ENCODE results near the gene PEX13. TPM values are rescaled to one million over a fixed set of nuclear protein-coding genes. Genes with fewer than 3 reads are reported as not detected.
"Not testable (repeated sequence)": the region's sequence is repeated elsewhere in the genome, so short reads cannot be mapped to it uniquely, and the experiment has no call there.

PEX13 gene
- total and polyA plus RNA-seq, 10 donors = 4.5 to 28.4 (median 17.2) TPM

DNA sequence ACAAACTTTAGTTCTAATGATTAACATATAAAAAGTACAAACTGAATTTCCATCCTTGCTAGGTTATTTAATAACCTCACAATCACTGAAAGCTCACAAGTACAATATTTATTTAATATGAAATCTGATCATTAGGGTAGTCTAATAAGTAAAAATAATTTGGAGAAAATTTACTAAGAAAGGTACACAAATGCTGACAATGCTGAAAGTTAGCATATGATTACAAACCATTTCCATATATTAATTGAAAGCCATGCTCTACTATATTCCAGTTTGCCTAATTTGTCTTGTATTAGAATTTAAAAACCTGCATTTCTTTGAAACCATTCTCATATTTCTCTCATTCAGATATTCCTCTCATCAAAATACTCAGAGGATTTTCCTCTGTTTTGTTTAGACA, 8.2 kb upstream of the PEX13 start:
- Histone ChIP-seq H3K4me1 (peaks cover 0 to 6% (median 0%) of the 10 kb centered on the region in 6 donors), H3K9me3 (no peaks in the 10 kb centered on the region), H3K4me3 (no peak overlapping the region), H3K36me3 (peaks cover 0 to 15% (median 0%) of the 10 kb centered on the region in 6 donors), H3K27ac (no peak overlapping the region), H3K27me3 (replicated peaks in 1 of 7) (no peaks in the 10 kb centered on the region)
- intact Hi-C loops (cut with DNase I; ENCODE audit: low total_unique reads) = no loop called here
- TF ChIP-seq POLR2AphosphoS5 (IDR thresholded peaks at IDR 0.05) (no peak), POLR2A (IDR thresholded peaks at IDR 0.05) (no peak)
- TF ChIP-seq, protein P1, sequence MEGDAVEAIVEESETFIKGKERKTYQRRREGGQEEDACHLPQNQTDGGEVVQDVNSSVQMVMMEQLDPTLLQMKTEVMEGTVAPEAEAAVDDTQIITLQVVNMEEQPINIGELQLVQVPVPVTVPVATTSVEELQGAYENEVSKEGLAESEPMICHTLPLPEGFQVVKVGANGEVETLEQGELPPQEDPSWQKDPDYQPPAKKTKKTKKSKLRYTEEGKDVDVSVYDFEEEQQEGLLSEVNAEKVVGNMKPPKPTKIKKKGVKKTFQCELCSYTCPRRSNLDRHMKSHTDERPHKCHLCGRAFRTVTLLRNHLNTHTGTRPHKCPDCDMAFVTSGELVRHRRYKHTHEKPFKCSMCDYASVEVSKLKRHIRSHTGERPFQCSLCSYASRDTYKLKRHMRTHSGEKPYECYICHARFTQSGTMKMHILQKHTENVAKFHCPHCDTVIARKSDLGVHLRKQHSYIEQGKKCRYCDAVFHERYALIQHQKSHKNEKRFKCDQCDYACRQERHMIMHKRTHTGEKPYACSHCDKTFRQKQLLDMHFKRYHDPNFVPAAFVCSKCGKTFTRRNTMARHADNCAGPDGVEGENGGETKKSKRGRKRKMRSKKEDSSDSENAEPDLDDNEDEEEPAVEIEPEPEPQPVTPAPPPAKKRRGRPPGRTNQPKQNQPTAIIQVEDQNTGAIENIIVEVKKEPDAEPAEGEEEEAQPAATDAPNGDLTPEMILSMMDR (IDR thresholded peaks at IDR 0.05 in 8 of 11, conservative IDR thresholded peaks at IDR 0.05 in 3 of 11) = no peak
- no peak for DNase-seq

DNA sequence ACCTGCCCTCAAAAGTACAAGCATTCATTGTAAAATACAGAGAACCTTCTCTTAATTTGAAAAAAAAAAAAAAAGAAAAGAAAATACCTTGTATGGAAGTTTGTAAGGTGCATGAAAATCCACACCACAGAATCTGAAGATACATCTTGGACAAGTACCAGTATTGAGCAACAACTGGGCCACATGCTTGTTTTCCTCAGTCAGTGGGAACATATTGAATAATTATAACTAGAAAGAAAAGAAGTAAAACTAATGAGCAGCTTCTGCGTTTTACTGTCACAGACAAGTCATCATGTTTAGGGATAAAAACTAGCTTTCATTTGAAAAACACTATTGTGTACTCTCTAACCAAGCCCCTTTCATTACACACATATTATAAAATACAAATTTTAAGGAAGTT, 5.8 kb upstream of the PEX13 start:
- peaks cover 0 to 15% (median 0%) of the 10 kb centered on the region in 6 donors for H3K36me3 ChIP-seq
- H3K27ac ChIP-seq = peak overlapping the region in 2 of 8 donors; percentile 14 to 48

DNA sequence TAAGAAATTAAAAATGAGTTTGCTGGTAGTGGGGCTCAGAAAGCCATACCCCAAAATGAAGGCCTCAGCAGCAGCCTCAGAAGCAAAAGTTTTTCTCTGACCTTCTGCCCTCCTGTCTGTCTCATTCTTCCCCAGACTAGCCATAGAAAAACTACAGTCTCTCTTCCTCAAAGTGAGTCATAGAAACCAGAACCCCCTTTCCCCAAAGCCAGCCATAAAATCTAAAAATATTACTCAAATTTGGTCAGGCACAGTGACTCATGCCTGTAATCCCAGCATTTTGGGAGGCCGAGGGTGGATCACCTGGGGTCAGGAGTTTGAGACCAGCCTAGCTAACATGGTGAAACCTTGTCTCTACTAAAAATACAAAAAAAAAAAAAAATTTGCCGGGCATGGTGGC, 5.2 kb upstream of the PEX13 start:
- H3K9me3 ChIP-seq; intact Hi-C loops (cut with DNase I; ENCODE audit: low total_unique reads); DNase-seq; H3K4me3 ChIP-seq; H3K27me3 ChIP-seq (replicated peaks in 1 of 7): not testable (repeated sequence)
- peaks cover 0 to 15% (median 0%) of the 10 kb centered on the region in 6 donors for H3K36me3 ChIP-seq
- WGBS, 5 donors = 70 to 79% (median 77%) methylated on average over 2 of the region's 2 CpGs
- peaks cover 9 to 32% (median 13%) of the 10 kb centered on the region in 6 donors for H3K4me1 ChIP-seq
- peak overlapping the region in 2 of 8 donors; percentile 14 to 48 for H3K27ac ChIP-seq

More for the DNA sequence above, 5.8 kb upstream of the PEX13 start:
- Histone ChIP-seq H3K27me3 (replicated peaks in 1 of 7) (no peaks in the 10 kb centered on the region), H3K4me3 (no peak overlapping the region), H3K4me1 (peaks cover 9 to 29% (median 13%) of the 10 kb centered on the region in 6 donors), H3K9me3 (no peaks in the 10 kb centered on the region)
- intact Hi-C loops (cut with DNase I; ENCODE audit: low total_unique reads) = no loop called here
- WGBS, 5 donors = 73 to 93% (median 78%) methylated on average over 1 of the region's 1 CpG
- TF ChIP-seq POLR2AphosphoS5 (IDR thresholded peaks at IDR 0.05) (no peak), POLR2A (IDR thresholded peaks at IDR 0.05) (no peak)
- TF ChIP-seq, protein P1 (IDR thresholded peaks at IDR 0.05 in 8 of 11, conservative IDR thresholded peaks at IDR 0.05 in 3 of 11) = no peak
- DNase-seq = no peak

DNA sequence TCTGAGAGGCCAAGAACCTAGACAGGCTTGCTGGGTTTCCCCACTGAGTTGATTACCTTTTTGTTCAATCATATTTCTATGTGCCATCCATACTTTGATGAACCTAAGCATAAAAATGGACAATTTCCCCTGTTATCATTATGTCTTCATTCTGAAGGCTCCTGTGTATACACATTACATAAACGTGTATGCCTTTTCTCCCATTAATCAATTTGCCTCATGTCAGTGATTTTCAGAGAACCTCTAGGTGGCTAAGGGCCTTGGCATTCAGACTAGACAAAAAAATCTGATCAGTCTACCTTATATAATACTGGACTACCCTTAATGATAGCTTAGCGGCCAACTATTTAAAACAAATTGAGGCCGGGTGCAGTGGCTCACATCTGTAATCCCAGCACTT, 4.1 kb upstream of the PEX13 start:
- peaks cover 0 to 12% (median 0%) of the 10 kb centered on the region in 6 donors for H3K36me3 ChIP-seq
- intact Hi-C loops (cut with DNase I; ENCODE audit: low total_unique reads) = no loop called here
- 70 to 94% (median 79%) methylated on average over 3 of the region's 3 CpGs for WGBS, 5 donors
- no peaks in the 10 kb centered on the region for H3K9me3 ChIP-seq
- peaks cover 9 to 35% (median 14%) of the 10 kb centered on the region in 6 donors for H3K4me1 ChIP-seq
- no peaks in the 10 kb centered on the region for H3K27me3 ChIP-seq (replicated peaks in 1 of 7)
- no peak for TF ChIP-seq POLR2AphosphoS5 (IDR thresholded peaks at IDR 0.05)
- TF ChIP-seq POLR2A (IDR thresholded peaks at IDR 0.05) = no peak
- TF ChIP-seq, protein P1 (IDR thresholded peaks at IDR 0.05 in 8 of 11, conservative IDR thresholded peaks at IDR 0.05 in 3 of 11) = no peak
- H3K27ac ChIP-seq = no peak overlapping the region
- no peak overlapping the region for H3K4me3 ChIP-seq
- no peak for DNase-seq

DNA sequence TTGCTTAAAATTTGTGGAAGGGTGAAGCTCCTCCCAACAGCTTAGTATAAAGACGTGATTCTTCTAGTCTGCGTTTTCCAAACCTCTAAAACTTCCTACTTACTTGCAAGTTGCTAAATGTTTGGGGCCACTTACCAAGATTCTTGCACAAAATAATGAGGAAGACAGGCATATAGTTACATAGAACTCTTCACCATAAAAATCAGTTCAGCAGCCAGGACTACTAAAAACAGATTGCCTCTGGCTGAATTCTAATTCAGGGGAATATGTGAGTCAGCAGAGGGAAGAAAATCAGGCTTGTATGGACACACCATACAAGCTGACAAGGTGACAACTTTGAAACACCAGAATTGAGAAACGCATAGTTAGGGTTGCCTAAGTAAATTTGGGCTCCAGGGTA, 2.8 kb upstream of the PEX13 start:
- Histone ChIP-seq H3K27ac (peak overlapping the region in 3 of 8 donors; percentile 5 to 59 (median 39)), H3K9me3 (no peaks in the 10 kb centered on the region), H3K27me3 (replicated peaks in 1 of 7) (no peaks in the 10 kb centered on the region), H3K36me3 (peaks cover 0 to 9% (median 0%) of the 10 kb centered on the region in 6 donors), H3K4me1 (peaks cover 21 to 49% (median 28%) of the 10 kb centered on the region in 6 donors), H3K4me3 (no peak overlapping the region)
- DNase-seq = no peak
- TF ChIP-seq, protein P1 (IDR thresholded peaks at IDR 0.05 in 8 of 11, conservative IDR thresholded peaks at IDR 0.05 in 3 of 11) = no peak
- intact Hi-C loops (cut with DNase I; ENCODE audit: low total_unique reads) = no loop called here
- WGBS, 5 donors = 54 to 79% (median 75%) methylated on average over 3 of the region's 3 CpGs
